ENCODE data around the gene ESRRA. TPM values are rescaled to one million over a fixed set of nuclear protein-coding genes. Genes with fewer than 3 reads are reported as not detected.

Gene ESRRA
- total RNA-seq, 4 donors from 2014 or later, result 63.5 to 95.8 (median 76.1) TPM

DNA sequence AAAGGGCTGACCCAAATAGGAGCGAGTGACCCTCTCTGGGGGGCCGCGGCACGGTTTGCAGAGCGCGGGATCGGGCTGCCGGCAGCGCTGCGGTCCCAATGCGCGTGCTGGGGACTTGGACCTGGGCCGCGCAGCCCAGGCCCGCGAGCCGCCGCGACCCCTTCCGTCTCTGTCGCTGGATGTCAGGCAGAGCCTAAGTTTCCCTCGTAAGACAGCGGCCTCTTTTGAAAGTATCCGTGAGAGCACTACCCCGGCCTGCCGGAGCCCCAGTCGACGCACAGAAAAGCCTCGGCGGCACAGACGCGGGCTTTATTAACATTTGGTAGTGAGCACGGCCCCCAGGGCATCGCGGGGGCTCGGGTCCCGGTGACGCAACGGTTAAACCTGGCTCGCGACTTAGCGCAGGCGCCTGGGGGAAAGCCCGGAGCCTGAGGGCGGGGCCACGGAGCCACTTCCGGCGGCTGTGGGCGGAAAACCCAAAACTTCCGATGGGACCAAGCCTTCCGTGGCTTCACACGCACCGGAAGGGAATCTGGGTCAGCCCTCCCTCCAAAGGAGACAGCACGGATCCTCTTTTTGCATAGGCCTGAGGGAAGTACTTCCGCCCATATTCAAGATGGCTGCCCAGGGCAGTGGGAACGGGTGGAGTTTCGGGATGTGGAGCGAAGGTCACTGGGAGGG, 35.6 kb upstream of the ESRRA start:
- H3K36me3 ChIP-seq, result peaks cover 1 to 29% (median 27%) of the 10 kb centered on the region in 4 donors
- H3K9me3 ChIP-seq, result no peaks in the 10 kb centered on the region
- TF ChIP-seq POLR2AphosphoS5 (IDR thresholded peaks at IDR 0.05) (peak in 1 of 2 donors; percentile 96), EP300 (IDR thresholded peaks at IDR 0.05) (no peak), POLR2A (IDR thresholded peaks at IDR 0.05; ENCODE audit: low read depth) (peak; percentile 4)
- TF ChIP-seq, protein P1, sequence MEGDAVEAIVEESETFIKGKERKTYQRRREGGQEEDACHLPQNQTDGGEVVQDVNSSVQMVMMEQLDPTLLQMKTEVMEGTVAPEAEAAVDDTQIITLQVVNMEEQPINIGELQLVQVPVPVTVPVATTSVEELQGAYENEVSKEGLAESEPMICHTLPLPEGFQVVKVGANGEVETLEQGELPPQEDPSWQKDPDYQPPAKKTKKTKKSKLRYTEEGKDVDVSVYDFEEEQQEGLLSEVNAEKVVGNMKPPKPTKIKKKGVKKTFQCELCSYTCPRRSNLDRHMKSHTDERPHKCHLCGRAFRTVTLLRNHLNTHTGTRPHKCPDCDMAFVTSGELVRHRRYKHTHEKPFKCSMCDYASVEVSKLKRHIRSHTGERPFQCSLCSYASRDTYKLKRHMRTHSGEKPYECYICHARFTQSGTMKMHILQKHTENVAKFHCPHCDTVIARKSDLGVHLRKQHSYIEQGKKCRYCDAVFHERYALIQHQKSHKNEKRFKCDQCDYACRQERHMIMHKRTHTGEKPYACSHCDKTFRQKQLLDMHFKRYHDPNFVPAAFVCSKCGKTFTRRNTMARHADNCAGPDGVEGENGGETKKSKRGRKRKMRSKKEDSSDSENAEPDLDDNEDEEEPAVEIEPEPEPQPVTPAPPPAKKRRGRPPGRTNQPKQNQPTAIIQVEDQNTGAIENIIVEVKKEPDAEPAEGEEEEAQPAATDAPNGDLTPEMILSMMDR (IDR thresholded peaks at IDR 0.05), result peak in 1 of 3 experiments; percentile 35
- intact Hi-C loops (cut with DNase I), result loop anchor here (5.0 kb wide), 1 partner anchor 33 kb away; the partner anchor contains the start of gene CATSPERZ
- DNase-seq (ENCODE audit: extremely low spot score), result peak; percentile 99
- H3K27ac ChIP-seq (replicated peaks in 1 of 4), result peak overlapping the region; percentile 91 to 98 (median 96)
- peak overlapping the region; percentile 70 to 81 (median 78) for H3K4me3 ChIP-seq
- peaks cover 34 to 37% (median 36%) of the 10 kb centered on the region in 4 donors for H3K4me1 ChIP-seq
- 2% methylated on average over 26 of the region's 58 CpGs for WGBS
- H3K27me3 ChIP-seq, result no peaks in the 10 kb centered on the region

DNA sequence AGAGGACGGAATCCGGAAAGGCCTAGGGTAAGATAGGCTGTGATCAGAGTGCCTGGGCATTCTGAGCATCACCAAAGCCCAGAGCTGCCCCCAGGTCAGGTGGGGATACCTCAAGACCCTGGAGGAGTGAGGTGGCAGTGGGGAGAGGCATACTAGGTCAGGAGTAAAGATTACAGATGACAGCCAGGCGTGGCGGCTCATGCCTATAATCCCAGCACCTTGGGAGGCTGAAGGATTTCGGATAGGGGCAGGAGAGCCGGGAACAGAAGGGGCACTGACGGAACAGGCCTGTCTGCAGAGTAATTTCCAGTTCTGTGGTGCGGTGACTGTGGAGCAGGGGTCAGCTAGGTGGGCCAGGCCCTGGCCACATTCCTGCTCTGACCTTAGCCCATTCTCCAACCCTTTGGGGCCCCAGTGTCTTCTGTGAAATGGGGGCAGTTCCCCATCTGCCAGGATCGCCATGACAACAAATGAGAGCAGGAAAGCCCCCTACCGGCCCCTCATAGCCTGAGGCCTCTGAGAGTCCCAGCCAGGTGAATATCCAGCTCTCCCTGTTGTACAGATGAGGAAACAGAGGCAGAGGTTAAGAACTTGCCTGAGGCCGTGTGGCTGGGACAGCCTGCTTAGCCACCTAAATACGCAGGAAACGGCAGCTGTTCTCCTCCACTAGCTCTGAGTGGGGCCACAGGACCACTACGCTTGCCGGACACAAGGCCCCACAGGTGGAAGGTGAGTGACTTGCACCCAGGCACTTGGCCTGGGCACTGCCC, 30.1 kb upstream of the ESRRA start:
- intact Hi-C loops (cut with DNase I), result no loop called here
- no peaks in the 10 kb centered on the region for H3K27me3 ChIP-seq
- no peaks in the 10 kb centered on the region for H3K9me3 ChIP-seq
- no peak overlapping the region for H3K4me3 ChIP-seq
- H3K4me1 ChIP-seq, result peaks cover 11 to 15% (median 13%) of the 10 kb centered on the region in 4 donors
- no peak for DNase-seq (ENCODE audit: extremely low spot score)
- peaks cover 4 to 46% (median 37%) of the 10 kb centered on the region in 4 donors for H3K36me3 ChIP-seq
- TF ChIP-seq POLR2A (IDR thresholded peaks at IDR 0.05; ENCODE audit: low read depth) (no peak), EP300 (IDR thresholded peaks at IDR 0.05) (no peak), POLR2AphosphoS5 (IDR thresholded peaks at IDR 0.05) (no peak)
- TF ChIP-seq, protein P1 (IDR thresholded peaks at IDR 0.05), result no peak
- no peak overlapping the region for H3K27ac ChIP-seq (replicated peaks in 1 of 4)
- WGBS, result 89% methylated on average over 13 of the region's 15 CpGs

DNA sequence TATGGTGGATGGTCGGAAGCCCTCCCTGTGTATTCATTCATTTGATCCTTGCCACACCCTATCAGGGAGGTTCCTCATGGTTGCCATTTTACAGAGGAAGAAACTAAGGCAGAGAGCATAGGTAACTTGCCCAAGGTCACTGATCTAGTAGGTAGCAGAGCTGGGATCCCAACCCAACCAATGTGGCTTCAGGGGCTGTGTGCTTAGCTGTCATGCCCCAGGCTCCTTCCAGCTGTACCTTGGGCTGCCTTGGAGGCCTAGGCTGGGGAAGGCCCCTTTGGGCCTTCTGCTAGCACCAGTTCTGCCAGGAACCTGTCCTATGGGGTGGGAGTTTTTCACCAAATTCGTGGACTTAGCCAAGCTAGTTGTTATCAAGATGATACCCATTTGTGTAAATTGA, 29.5 kb upstream of the ESRRA start:
- TF ChIP-seq, protein P1 (IDR thresholded peaks at IDR 0.05), result no peak
- TF ChIP-seq POLR2AphosphoS5 (IDR thresholded peaks at IDR 0.05) (no peak), POLR2A (IDR thresholded peaks at IDR 0.05; ENCODE audit: low read depth) (no peak), EP300 (IDR thresholded peaks at IDR 0.05) (no peak)
- WGBS, result 80% methylated on average over 1 of the region's 2 CpGs
- Histone ChIP-seq H3K4me1 (peaks cover 11 to 15% (median 13%) of the 10 kb centered on the region in 4 donors), H3K36me3 (peaks cover 4 to 50% (median 39%) of the 10 kb centered on the region in 4 donors), H3K27me3 (no peaks in the 10 kb centered on the region), H3K9me3 (no peaks in the 10 kb centered on the region), H3K27ac (replicated peaks in 1 of 4) (no peak overlapping the region), H3K4me3 (no peak overlapping the region)
- DNase-seq (ENCODE audit: extremely low spot score), result no peak
- intact Hi-C loops (cut with DNase I), result no loop called here

DNA sequence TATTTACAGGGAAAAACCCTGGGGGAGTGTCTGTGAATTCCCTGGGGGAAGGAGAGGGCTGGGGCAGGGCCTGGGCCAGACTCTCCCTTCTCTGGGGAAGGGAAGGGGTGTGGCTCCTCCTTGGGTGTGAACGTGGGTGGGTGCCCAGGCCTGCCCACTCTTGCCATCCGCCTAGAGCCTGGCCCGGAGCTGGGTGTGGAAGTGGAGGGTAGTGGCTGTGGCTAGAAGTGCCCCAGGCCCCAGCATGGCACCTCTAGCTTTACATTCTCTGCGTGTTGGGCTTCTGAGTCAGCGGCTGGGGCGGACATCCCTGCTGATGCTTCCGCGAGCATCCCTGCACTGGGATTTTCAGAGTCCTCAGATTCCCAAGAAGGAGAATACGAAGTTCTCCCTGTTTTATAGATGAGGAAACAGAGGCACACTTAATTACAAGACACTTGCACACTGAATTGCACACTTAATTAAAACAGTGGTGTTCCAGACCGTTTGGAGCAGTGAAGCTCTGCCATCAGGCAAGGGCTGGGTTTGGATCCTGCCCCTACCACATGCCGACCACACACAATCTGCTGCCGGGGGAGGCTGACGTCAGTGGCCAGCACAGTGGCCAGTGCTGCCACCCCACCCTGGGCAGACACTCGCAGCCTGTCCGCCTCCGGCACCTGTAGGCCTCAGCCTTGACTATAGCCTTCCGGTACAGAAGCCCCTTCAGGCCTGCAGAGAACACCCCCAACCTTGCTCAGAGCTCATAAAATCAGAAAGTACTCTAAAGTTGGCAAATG, 28.5 kb upstream of the ESRRA start:
- intact Hi-C loops (cut with DNase I), result no loop called here
- peaks cover 7 to 18% (median 14%) of the 10 kb centered on the region in 4 donors for H3K4me1 ChIP-seq
- no peaks in the 10 kb centered on the region for H3K27me3 ChIP-seq
- TF ChIP-seq, protein P1 (IDR thresholded peaks at IDR 0.05), result no peak
- no peak for TF ChIP-seq EP300 (IDR thresholded peaks at IDR 0.05)
- no peak for TF ChIP-seq POLR2AphosphoS5 (IDR thresholded peaks at IDR 0.05)
- TF ChIP-seq POLR2A (IDR thresholded peaks at IDR 0.05; ENCODE audit: low read depth), result no peak
- H3K27ac ChIP-seq (replicated peaks in 1 of 4), result no peak overlapping the region
- H3K9me3 ChIP-seq, result no peaks in the 10 kb centered on the region
- H3K4me3 ChIP-seq, result no peak overlapping the region
- no peak for DNase-seq (ENCODE audit: extremely low spot score)
- 81% methylated on average over 17 of the region's 17 CpGs for WGBS
- H3K36me3 ChIP-seq, result peaks cover 4 to 60% (median 45%) of the 10 kb centered on the region in 4 donors
